Stimulated activated CD4-positive, alpha-beta T cell treated with anti-CD3 and anti-CD28 coated beads, TNF-alpha, amount 100 ng/mL, for 4 hours (primary cell): Measurements from ENCODE around the gene PLAAT4.
"Not testable (repeated sequence)": the region's sequence is repeated elsewhere in the genome, so short reads cannot be mapped to it uniquely, and the experiment has no call there.

Source experiments
- DNase-seq, 3 experiments: peaks; one replicate each; pipeline ENCODE4 v3.0.0-alpha.2; 2020; ENCODE audit warnings: low read depth in 3 of 3

Gene PLAAT4

GRCh38 chr11:63572026-63572688, 35.5 kb downstream of the PLAAT4 start:
- DNase-seq: no peak

- no peak for DNase-seq
Measured at GRCh38 chr11:63573881-63574855, 37.6 kb downstream of the PLAAT4 start.

GRCh38 chr11:63574856-63575602, 38.4 kb downstream of the PLAAT4 start:
- DNase-seq: no peak

- not testable (repeated sequence) for DNase-seq
Measured at GRCh38 chr11:63578882-63579281, 42.3 kb downstream of the PLAAT4 start.

GRCh38 chr11:63581224-63581623, 44.6 kb downstream of the PLAAT4 start:
- DNase-seq: not testable (repeated sequence)

- no peak for DNase-seq
Measured at GRCh38 chr11:63583357-63583677, 46.7 kb downstream of the PLAAT4 start.

- no peak for DNase-seq
Measured at GRCh38 chr11:63586451-63587166, 50.0 kb downstream of the PLAAT4 start.

- DNase-seq: no peak
Measured at GRCh38 chr11:63589000-63589399, 52.4 kb downstream of the PLAAT4 start.

- DNase-seq: no peak
Measured at GRCh38 chr11:63590024-63590788, 53.6 kb downstream of the PLAAT4 start.

- DNase-seq: no peak
Measured at GRCh38 chr11:63592975-63593395, 56.4 kb downstream of the PLAAT4 start.

GRCh38 chr11:63595296-63595695, 58.7 kb downstream of the PLAAT4 start:
- no peak for DNase-seq
